Peyer's patch (tissue), 4 donors: ENCODE results near the gene WDCP. TPM values are rescaled to one million over a fixed set of nuclear protein-coding genes. Genes with fewer than 3 reads are reported as not detected.

ENCODE experiments used
- DNase-seq, 3 donors: peaks; one replicate each; pipeline ENCODE4 v3.0.0-alpha.2; 2017 to 2019
- H3K27ac ChIP-seq, 4 donors: fragments of 200-600 bp; sonication (generic); one replicate each; pipeline ENCODE4 v1.5.1; 2016 to 2019
- H3K27me3 ChIP-seq, 2 donors: fragments of 200-600 bp; sonication (generic); one replicate each; pipeline ENCODE4 v1.5.1; 2019
- H3K36me3 ChIP-seq, 3 donors: fragments of 200-600 bp; sonication (generic); one replicate each; pipeline ENCODE4 v1.5.1; 2016 to 2019
- H3K4me1 ChIP-seq, 4 donors: fragments of 200-600 bp; sonication (generic); one replicate each; pipeline ENCODE4 v1.5.1; 2016 to 2019
- H3K4me3 ChIP-seq, 4 donors: fragments of 200-600 bp; sonication (generic); 1 replicate in 3 of 4; 2 replicates in 1 of 4; pipeline ENCODE4 v1.5.1; 2016 to 2019; ENCODE audit warnings: mild to moderate bottlenecking in 1 of 4
- H3K9me3 ChIP-seq, 4 donors: fragments of 200-600 bp; sonication (generic); one replicate each; pipeline ENCODE4 v1.5.1; 2016 to 2019; ENCODE audit warnings: mild to moderate bottlenecking in 1 of 4
- POLR2A ChIP-seq, 2 donors: fragments of 450-650 bp; IDR thresholded peaks; one replicate each; pipeline ENCODE4 v1.5.1; 2017; ENCODE audit warnings: antibody characterized with exemption in 2 of 2, mild to moderate bottlenecking in 2 of 2, moderate library complexity in 2 of 2
- total RNA-seq, 4 donors: library from RNA; depleted of rRNA; stranded (reverse); fragments of >200 nt; gene quantifications; one replicate each; pipeline ENCODE4 v1.1.0, GENCODE V29; 2016
- TF ChIP-seq, protein P1 (sequence below), 6 experiments: fragments of 450-650 bp in 4 of 6; fragments of 200-600 bp in 2 of 6; sonication (generic) in 1 of 6; IDR thresholded peaks; one replicate each; pipeline ENCODE4 v1.5.1; 2017 to 2019; ENCODE audit warnings: antibody characterized with exemption in 6 of 6, mild to moderate bottlenecking in 3 of 6, moderate library complexity in 1 of 6

WDCP gene
- total RNA-seq, 4 donors from 2014 or later, result 3.3 to 5.8 (median 3.7) TPM

DNA sequence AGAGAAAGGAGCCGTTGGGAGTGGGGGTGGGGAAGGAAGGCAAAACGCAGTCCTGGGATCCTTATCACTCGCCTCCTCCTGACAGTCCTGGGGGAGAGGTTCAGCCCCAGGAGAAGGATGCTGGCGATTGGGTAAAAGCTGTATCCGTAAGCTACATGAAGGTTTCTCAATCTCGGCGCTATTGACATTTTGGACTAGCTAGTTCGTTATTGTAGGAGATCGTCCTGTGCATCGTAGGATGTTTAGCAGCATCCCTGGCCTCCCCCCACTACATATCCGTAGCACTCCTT lies 38.0 kb upstream of the WDCP start:
- Histone ChIP-seq H3K4me3 (peak overlapping the region; percentile 39 to 60 (median 54)), H3K4me1 (peaks cover 0 to 7% (median 6%) of the 10 kb centered on the region in 4 donors), H3K27me3 (no peaks in the 10 kb centered on the region), H3K9me3 (no peaks in the 10 kb centered on the region), H3K36me3 (peaks cover 0 to 30% (median 0%) of the 10 kb centered on the region in 3 donors), H3K27ac (peak overlapping the region; percentile 80 to 96 (median 94))
- no peak for TF ChIP-seq POLR2A (IDR thresholded peaks at IDR 0.05)
- TF ChIP-seq, protein P1, sequence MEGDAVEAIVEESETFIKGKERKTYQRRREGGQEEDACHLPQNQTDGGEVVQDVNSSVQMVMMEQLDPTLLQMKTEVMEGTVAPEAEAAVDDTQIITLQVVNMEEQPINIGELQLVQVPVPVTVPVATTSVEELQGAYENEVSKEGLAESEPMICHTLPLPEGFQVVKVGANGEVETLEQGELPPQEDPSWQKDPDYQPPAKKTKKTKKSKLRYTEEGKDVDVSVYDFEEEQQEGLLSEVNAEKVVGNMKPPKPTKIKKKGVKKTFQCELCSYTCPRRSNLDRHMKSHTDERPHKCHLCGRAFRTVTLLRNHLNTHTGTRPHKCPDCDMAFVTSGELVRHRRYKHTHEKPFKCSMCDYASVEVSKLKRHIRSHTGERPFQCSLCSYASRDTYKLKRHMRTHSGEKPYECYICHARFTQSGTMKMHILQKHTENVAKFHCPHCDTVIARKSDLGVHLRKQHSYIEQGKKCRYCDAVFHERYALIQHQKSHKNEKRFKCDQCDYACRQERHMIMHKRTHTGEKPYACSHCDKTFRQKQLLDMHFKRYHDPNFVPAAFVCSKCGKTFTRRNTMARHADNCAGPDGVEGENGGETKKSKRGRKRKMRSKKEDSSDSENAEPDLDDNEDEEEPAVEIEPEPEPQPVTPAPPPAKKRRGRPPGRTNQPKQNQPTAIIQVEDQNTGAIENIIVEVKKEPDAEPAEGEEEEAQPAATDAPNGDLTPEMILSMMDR (IDR thresholded peaks at IDR 0.05), result no peak
- DNase-seq, result peak in 1 of 3 donors; percentile 66

DNA sequence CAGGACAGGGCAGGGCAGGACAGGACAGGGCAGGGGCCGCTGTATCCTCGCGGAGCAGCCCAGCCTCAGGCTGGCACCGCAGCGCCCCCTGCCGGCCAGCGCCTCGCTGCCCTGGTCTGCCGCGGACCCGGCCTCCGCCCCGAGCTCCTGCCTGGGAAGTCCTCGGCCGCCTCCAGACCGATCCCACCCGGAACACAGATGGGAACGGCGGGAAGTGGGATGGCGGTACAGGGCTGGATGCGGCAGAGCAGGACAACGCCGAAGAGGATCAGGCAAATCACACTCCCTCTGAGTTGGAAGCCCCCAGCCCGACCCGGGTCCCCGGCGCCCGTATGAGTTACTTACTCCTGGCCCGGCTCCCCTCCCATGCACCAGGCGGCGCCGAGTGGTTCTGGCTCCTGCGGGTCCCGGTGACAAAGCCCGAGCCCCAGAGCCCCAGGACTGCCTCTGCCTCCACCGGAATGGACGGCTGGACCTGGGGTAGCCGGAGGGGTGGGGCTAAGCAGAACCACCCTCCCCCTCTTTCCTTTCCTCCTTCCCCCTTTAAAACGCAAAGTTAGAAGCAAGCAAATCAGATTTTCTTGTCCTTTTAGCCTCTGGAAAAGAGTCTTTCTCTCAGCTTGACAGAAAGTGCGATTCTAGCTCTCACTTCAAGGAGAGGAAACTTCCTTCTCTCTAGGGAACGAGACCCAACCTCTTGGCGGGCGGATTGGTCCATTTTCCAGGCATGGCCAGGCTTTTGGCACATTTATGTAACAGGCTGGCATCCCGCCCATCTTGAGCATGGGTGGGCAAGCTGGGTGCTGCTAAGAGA lies 37.4 kb upstream of the WDCP start, which contains the start of gene TP53I3:
Gene TP53I3, minus strand, starts transcription at position 449 of the 814 bp plus-strand sequence. CDS start 508 bp downstream, outside the sequence.
- peak; percentile 82 to 93 (median 93) for DNase-seq
- peaks cover 0 to 35% (median 0%) of the 10 kb centered on the region in 3 donors for H3K36me3 ChIP-seq
- peaks cover 0 to 7% (median 6%) of the 10 kb centered on the region in 4 donors for H3K4me1 ChIP-seq
- no peaks in the 10 kb centered on the region for H3K27me3 ChIP-seq
- H3K9me3 ChIP-seq, result no peaks in the 10 kb centered on the region
- peak within 1 kb of the TSS; percentile 39 to 60 (median 54) for H3K4me3 ChIP-seq
- TF ChIP-seq POLR2A (IDR thresholded peaks at IDR 0.05), result peak; percentile 86 to 91
- TF ChIP-seq, protein P1 (IDR thresholded peaks at IDR 0.05), result peak; percentile 76 to 99 (median 99)
- peak within 1 kb of the TSS; percentile 80 to 96 (median 94) for H3K27ac ChIP-seq

DNA sequence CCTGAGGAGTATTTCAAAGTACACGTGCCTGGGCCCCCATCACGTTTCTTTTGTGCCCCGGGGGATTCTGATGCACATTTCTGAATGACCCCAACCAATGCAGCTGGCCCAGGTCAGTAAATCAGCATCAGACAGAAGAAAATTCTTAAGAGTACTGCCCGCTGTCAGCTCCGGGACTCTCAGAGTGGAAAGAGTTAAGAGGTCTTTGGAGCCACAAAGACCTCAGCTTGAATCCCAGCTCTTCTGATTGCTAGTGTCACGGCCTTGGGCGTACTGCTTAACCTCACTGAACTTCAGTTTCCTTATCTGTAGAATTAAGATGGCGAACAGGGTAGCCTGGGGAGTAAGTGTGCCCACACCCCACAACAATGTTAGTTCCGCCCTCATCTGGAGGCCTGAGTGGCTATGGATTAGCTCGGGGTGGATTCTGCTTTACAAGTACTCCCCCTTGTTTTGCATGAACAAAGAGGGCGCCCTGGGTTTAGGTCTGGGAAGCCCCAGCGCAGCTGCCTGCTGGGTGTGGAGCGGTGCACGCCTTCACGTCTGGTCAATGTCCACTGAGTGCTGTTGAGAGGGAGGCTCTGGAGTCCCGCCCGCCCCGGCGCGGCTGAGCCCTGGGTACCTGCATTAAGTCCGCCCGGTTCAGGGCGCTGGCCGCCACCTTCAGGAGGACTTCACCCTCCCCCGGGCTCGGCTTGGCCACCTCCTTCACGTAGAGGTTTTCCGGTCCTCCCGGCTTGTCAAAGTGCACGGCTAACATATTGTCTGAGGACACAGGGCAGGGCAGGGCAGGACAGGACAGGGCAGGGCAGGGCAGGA lies 36.6 kb upstream of the WDCP start:
- DNase-seq, result peak; percentile 64 to 97 (median 95)
- no peaks in the 10 kb centered on the region for H3K9me3 ChIP-seq
- peaks cover 0 to 7% (median 6%) of the 10 kb centered on the region in 4 donors for H3K4me1 ChIP-seq
- peak; percentile 48 to 85 for TF ChIP-seq POLR2A (IDR thresholded peaks at IDR 0.05)
- TF ChIP-seq, protein P1 (IDR thresholded peaks at IDR 0.05), result no peak
- peak overlapping the region; percentile 80 to 96 (median 94) for H3K27ac ChIP-seq
- peak overlapping the region; percentile 39 to 60 (median 54) for H3K4me3 ChIP-seq
- H3K36me3 ChIP-seq, result peaks cover 0 to 40% (median 0%) of the 10 kb centered on the region in 3 donors
- no peaks in the 10 kb centered on the region for H3K27me3 ChIP-seq

DNA sequence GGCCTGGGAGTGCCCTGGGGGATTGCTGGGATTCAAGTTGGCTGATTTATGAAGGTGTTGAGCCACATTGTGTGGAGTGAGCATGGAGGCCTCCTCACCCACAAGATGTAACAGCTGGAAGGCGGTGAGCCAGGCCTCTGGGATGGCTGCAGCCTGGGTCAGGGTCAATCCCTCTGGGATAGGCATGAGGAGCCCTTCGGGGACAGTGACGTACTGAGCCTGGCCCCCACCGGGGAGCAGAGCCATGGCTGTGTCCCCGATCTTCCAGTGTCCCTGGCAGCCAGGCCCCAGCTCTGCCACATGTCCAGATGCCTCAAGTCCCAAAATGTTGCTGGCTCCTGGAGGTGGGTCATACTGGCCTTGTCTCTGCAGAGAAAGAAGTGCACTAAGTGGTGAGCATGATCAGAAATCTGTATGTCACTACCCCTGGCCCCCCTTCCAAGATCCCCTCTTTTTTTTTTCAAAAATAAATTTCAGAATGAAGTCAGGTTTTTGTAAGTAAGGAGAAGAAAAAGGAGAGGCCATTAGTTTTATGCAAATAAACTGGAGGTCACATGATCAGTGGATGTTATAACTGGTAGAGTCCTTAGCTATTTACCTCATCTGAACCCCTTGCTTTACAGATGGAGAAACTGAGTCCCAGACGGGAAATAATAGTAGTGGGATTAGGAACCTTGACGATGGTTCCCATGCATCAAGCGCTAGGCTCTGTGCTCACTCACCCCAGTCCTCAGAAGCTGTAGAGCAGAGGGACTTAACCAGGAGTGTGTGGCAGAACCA lies 35.8 kb upstream of the WDCP start:
- no peak for TF ChIP-seq POLR2A (IDR thresholded peaks at IDR 0.05)
- TF ChIP-seq, protein P1 (IDR thresholded peaks at IDR 0.05), result no peak
- no peak for DNase-seq
- no peaks in the 10 kb centered on the region for H3K27me3 ChIP-seq

DNA sequence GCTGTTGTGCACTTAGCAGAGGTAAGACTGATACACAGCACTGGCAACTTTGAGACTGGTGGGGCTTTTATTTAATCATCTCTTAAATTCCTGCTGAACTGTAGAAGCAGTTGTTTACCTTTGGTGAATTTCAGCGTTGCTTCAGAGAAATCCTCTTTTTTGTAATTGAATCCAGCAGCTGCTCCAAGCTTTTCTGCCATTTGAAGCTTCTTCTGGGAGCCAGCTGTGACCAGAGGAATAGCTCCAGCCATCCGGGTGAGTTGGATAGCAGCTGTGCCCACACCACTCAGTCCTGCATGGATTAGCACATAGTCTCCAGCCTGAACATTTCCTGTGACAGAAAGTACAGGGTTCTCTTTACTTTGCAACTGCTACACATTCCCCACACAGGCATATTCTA lies 33.5 kb upstream of the WDCP start:
- Histone ChIP-seq H3K27ac (no peak overlapping the region), H3K4me1 (peaks cover 6 to 14% (median 8%) of the 10 kb centered on the region in 4 donors), H3K9me3 (no peaks in the 10 kb centered on the region), H3K4me3 (no peak overlapping the region), H3K27me3 (no peaks in the 10 kb centered on the region), H3K36me3 (peaks cover 0 to 36% (median 0%) of the 10 kb centered on the region in 3 donors)
- DNase-seq, result no peak
- no peak for TF ChIP-seq POLR2A (IDR thresholded peaks at IDR 0.05)
- TF ChIP-seq, protein P1 (IDR thresholded peaks at IDR 0.05), result no peak

More for the DNA sequence above, 35.8 kb upstream of the WDCP start:
- H3K36me3 ChIP-seq, result peaks cover 0 to 39% (median 0%) of the 10 kb centered on the region in 3 donors
- peak overlapping the region; percentile 39 to 60 (median 54) for H3K4me3 ChIP-seq
- no peaks in the 10 kb centered on the region for H3K9me3 ChIP-seq
- peaks cover 0 to 8% (median 6%) of the 10 kb centered on the region in 4 donors for H3K4me1 ChIP-seq
- H3K27ac ChIP-seq, result peak overlapping the region; percentile 80 to 96 (median 94)
